Activated T-cell treated with anti-CD3 and anti-CD28 coated beads, Interleukin-2, amount 50 U/mL, for 24 hours (primary cell): ENCODE measurements around the gene EFCAB11.

ENCODE experiments used
- DNase-seq: peaks from one replicate; pipeline ENCODE4 v3.0.0-alpha.2; 2020
- H3K27ac Mint-ChIP-seq: 2 replicates; pipeline ENCODE4 v1.8.0; 2020; ENCODE audit warnings: mild to moderate bottlenecking, mixed read lengths
- H3K27me3 Mint-ChIP-seq: 2 replicates; pipeline ENCODE4 v1.8.0; 2020; ENCODE audit warnings: mixed read lengths
- H3K36me3 Mint-ChIP-seq: 2 replicates; pipeline ENCODE4 v1.8.0; 2020; ENCODE audit warnings: low read depth, mixed read lengths
- H3K4me1 Mint-ChIP-seq: 2 replicates; pipeline ENCODE4 v1.8.0; 2020; ENCODE audit warnings: low read depth, mixed read lengths
- H3K4me3 Mint-ChIP-seq: 2 replicates; pipeline ENCODE4 v1.8.0; 2020; ENCODE audit warnings: mild to moderate bottlenecking, moderate library complexity, mixed read lengths
- H3K9me3 Mint-ChIP-seq: 2 replicates; pipeline ENCODE4 v1.8.0; 2020; ENCODE audit warnings: mixed read lengths

The EFCAB11 gene

GRCh38 chr14:89779707-89780106 lies 174.8 kb downstream of the EFCAB11 start:
- DNase-seq = no peak
- H3K4me1 Mint-ChIP-seq = peaks cover 3% of the 10 kb centered on the region
- no peaks in the 10 kb centered on the region for H3K36me3 Mint-ChIP-seq
- H3K4me3 Mint-ChIP-seq = no peak overlapping the region
- no peaks in the 10 kb centered on the region for H3K9me3 Mint-ChIP-seq
- no peaks in the 10 kb centered on the region for H3K27me3 Mint-ChIP-seq
- H3K27ac Mint-ChIP-seq = no peak overlapping the region

- Mint-ChIP-seq H3K36me3 (no peaks in the 10 kb centered on the region), H3K4me1 (peaks cover 22% of the 10 kb centered on the region), H3K27me3 (peaks cover 2% of the 10 kb centered on the region), H3K9me3 (no peaks in the 10 kb centered on the region), H3K27ac (no peak overlapping the region), H3K4me3 (no peak overlapping the region)
- no peak for DNase-seq
These were observed 178.6 kb downstream of the EFCAB11 start for GRCh38 chr14:89775946-89776345.

GRCh38 chr14:89775151-89775550 lies 179.4 kb downstream of the EFCAB11 start:
- H3K27ac Mint-ChIP-seq = no peak overlapping the region
- no peak for DNase-seq
- no peaks in the 10 kb centered on the region for H3K9me3 Mint-ChIP-seq
- no peaks in the 10 kb centered on the region for H3K36me3 Mint-ChIP-seq
- peaks cover 2% of the 10 kb centered on the region for H3K27me3 Mint-ChIP-seq
- no peak overlapping the region for H3K4me3 Mint-ChIP-seq
- peaks cover 26% of the 10 kb centered on the region for H3K4me1 Mint-ChIP-seq

- DNase-seq = peak; percentile 73
- H3K36me3 Mint-ChIP-seq = no peaks in the 10 kb centered on the region
- peaks cover 2% of the 10 kb centered on the region for H3K27me3 Mint-ChIP-seq
- no peaks in the 10 kb centered on the region for H3K9me3 Mint-ChIP-seq
- H3K27ac Mint-ChIP-seq = peak overlapping the region; percentile 47
- H3K4me3 Mint-ChIP-seq = peak overlapping the region; percentile 42
- peaks cover 26% of the 10 kb centered on the region for H3K4me1 Mint-ChIP-seq
These were observed 180.8 kb downstream of the EFCAB11 start for GRCh38 chr14:89773644-89774316.

GRCh38 chr14:89773151-89773550 lies 181.4 kb downstream of the EFCAB11 start:
- Mint-ChIP-seq H3K27me3 (peaks cover 2% of the 10 kb centered on the region), H3K4me1 (peaks cover 26% of the 10 kb centered on the region), H3K36me3 (no peaks in the 10 kb centered on the region), H3K9me3 (no peaks in the 10 kb centered on the region), H3K4me3 (no peak overlapping the region), H3K27ac (no peak overlapping the region)
- DNase-seq = no peak

GRCh38 chr14:89771251-89771650 lies 183.3 kb downstream of the EFCAB11 start:
- no peak for DNase-seq
- H3K36me3 Mint-ChIP-seq = no peaks in the 10 kb centered on the region
- peaks cover 2% of the 10 kb centered on the region for H3K27me3 Mint-ChIP-seq
- no peak overlapping the region for H3K27ac Mint-ChIP-seq
- no peak overlapping the region for H3K4me3 Mint-ChIP-seq
- H3K4me1 Mint-ChIP-seq = peaks cover 42% of the 10 kb centered on the region
- H3K9me3 Mint-ChIP-seq = no peaks in the 10 kb centered on the region

GRCh38 chr14:89767861-89768268 lies 186.7 kb downstream of the EFCAB11 start:
- Mint-ChIP-seq H3K27ac (peak overlapping the region; percentile 89), H3K9me3 (no peaks in the 10 kb centered on the region), H3K36me3 (no peaks in the 10 kb centered on the region), H3K4me3 (peak overlapping the region; percentile 21), H3K27me3 (no peaks in the 10 kb centered on the region), H3K4me1 (peaks cover 29% of the 10 kb centered on the region)
- DNase-seq = peak; percentile 62

GRCh38 chr14:89767131-89767530 lies 187.4 kb downstream of the EFCAB11 start:
- H3K27me3 Mint-ChIP-seq = no peaks in the 10 kb centered on the region
- peak overlapping the region; percentile 89 for H3K27ac Mint-ChIP-seq
- peak overlapping the region; percentile 21 for H3K4me3 Mint-ChIP-seq
- H3K9me3 Mint-ChIP-seq = no peaks in the 10 kb centered on the region
- DNase-seq = no peak
- no peaks in the 10 kb centered on the region for H3K36me3 Mint-ChIP-seq
- peaks cover 26% of the 10 kb centered on the region for H3K4me1 Mint-ChIP-seq

- Mint-ChIP-seq H3K9me3 (no peaks in the 10 kb centered on the region), H3K27ac (no peak overlapping the region), H3K4me3 (no peak overlapping the region), H3K36me3 (no peaks in the 10 kb centered on the region), H3K27me3 (no peaks in the 10 kb centered on the region), H3K4me1 (peaks cover 19% of the 10 kb centered on the region)
- DNase-seq = no peak
These were observed 189.2 kb downstream of the EFCAB11 start for GRCh38 chr14:89765346-89765745.

GRCh38 chr14:89760086-89760485 lies 194.4 kb downstream of the EFCAB11 start:
- peaks cover 9% of the 10 kb centered on the region for H3K4me1 Mint-ChIP-seq
- H3K4me3 Mint-ChIP-seq = no peak overlapping the region
- H3K27me3 Mint-ChIP-seq = no peaks in the 10 kb centered on the region
- DNase-seq = no peak
- peaks cover 9% of the 10 kb centered on the region for H3K9me3 Mint-ChIP-seq
- no peak overlapping the region for H3K27ac Mint-ChIP-seq
- no peaks in the 10 kb centered on the region for H3K36me3 Mint-ChIP-seq

- DNase-seq = no peak
- Mint-ChIP-seq H3K36me3 (no peaks in the 10 kb centered on the region), H3K9me3 (peaks cover 12% of the 10 kb centered on the region), H3K27ac (no peak overlapping the region), H3K4me1 (peaks cover 26% of the 10 kb centered on the region), H3K27me3 (no peaks in the 10 kb centered on the region), H3K4me3 (no peak overlapping the region)
These were observed 197.1 kb downstream of the EFCAB11 start for GRCh38 chr14:89757313-89757939.

GRCh38 chr14:89755816-89756215 lies 198.7 kb downstream of the EFCAB11 start:
- Mint-ChIP-seq H3K36me3 (no peaks in the 10 kb centered on the region), H3K27ac (no peak overlapping the region), H3K4me1 (peaks cover 39% of the 10 kb centered on the region), H3K27me3 (no peaks in the 10 kb centered on the region), H3K9me3 (peaks cover 12% of the 10 kb centered on the region), H3K4me3 (no peak overlapping the region)
- DNase-seq = no peak

GRCh38 chr14:89753828-89754412 lies 200.6 kb downstream of the EFCAB11 start:
- Mint-ChIP-seq H3K4me1 (peaks cover 53% of the 10 kb centered on the region), H3K27ac (no peak overlapping the region), H3K27me3 (no peaks in the 10 kb centered on the region), H3K9me3 (peaks cover 12% of the 10 kb centered on the region), H3K4me3 (no peak overlapping the region), H3K36me3 (no peaks in the 10 kb centered on the region)
- DNase-seq = no peak

- Mint-ChIP-seq H3K27ac (peak overlapping the region; percentile 94), H3K4me3 (no peak overlapping the region), H3K27me3 (no peaks in the 10 kb centered on the region), H3K36me3 (no peaks in the 10 kb centered on the region), H3K9me3 (peaks cover 9% of the 10 kb centered on the region), H3K4me1 (peaks cover 61% of the 10 kb centered on the region)
- no peak for DNase-seq
These were observed 203.6 kb downstream of the EFCAB11 start for GRCh38 chr14:89750908-89751392.

- Mint-ChIP-seq H3K4me3 (no peak overlapping the region), H3K4me1 (peaks cover 61% of the 10 kb centered on the region), H3K36me3 (no peaks in the 10 kb centered on the region), H3K9me3 (peaks cover 14% of the 10 kb centered on the region), H3K27me3 (no peaks in the 10 kb centered on the region), H3K27ac (peak overlapping the region; percentile 94)
- no peak for DNase-seq
These were observed 204.2 kb downstream of the EFCAB11 start for GRCh38 chr14:89750281-89750755.
